AG09309 (cell line): ENCODE measurements around the gene PPHLN1.

Experiments used
- DNase-seq: peaks from one replicate; pipeline ENCODE4 v3.0.0-alpha.2; 2010; ENCODE audit warnings: low read depth
- H3K4me3 ChIP-seq: 2 replicates; pipeline ENCODE4 v1.5.1; 2011; ENCODE audit warnings: mild to moderate bottlenecking, low read depth, low read length, moderate library complexity; ENCODE audit not compliant: control insufficient read depth
- TF ChIP-seq, protein P1 (sequence below): IDR thresholded peaks from 2 replicates; pipeline ENCODE4 v1.5.1; 2011; ENCODE audit warnings: mild to moderate bottlenecking, low read depth, low read length, inconsistent platforms; ENCODE audit not compliant: insufficient read depth, control insufficient read depth; ENCODE audit errors: missing control alignments

Gene PPHLN1

DNA sequence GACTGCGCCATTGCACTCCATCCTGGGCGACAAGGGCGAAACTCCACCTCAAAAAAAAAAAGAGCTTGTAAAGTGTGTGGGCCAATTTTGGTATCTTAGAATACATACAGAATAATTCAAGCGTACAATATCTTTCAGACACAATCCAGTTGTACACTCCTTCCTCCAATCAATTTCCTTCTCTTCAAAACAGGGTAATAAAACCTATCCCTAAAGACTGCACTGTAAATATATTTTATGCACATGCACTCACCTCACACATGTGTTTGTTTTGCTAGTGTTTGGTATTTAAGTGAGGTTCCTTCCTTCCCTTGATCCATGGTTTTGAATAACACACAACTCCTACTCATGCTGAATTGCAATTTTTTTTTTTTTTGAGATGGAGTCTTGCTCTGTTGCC lies 137.7 kb downstream of the PPHLN1 start:
- H3K4me3 ChIP-seq = no peak overlapping the region
- TF ChIP-seq, protein P1, sequence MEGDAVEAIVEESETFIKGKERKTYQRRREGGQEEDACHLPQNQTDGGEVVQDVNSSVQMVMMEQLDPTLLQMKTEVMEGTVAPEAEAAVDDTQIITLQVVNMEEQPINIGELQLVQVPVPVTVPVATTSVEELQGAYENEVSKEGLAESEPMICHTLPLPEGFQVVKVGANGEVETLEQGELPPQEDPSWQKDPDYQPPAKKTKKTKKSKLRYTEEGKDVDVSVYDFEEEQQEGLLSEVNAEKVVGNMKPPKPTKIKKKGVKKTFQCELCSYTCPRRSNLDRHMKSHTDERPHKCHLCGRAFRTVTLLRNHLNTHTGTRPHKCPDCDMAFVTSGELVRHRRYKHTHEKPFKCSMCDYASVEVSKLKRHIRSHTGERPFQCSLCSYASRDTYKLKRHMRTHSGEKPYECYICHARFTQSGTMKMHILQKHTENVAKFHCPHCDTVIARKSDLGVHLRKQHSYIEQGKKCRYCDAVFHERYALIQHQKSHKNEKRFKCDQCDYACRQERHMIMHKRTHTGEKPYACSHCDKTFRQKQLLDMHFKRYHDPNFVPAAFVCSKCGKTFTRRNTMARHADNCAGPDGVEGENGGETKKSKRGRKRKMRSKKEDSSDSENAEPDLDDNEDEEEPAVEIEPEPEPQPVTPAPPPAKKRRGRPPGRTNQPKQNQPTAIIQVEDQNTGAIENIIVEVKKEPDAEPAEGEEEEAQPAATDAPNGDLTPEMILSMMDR = no peak
- no peak for DNase-seq

DNA sequence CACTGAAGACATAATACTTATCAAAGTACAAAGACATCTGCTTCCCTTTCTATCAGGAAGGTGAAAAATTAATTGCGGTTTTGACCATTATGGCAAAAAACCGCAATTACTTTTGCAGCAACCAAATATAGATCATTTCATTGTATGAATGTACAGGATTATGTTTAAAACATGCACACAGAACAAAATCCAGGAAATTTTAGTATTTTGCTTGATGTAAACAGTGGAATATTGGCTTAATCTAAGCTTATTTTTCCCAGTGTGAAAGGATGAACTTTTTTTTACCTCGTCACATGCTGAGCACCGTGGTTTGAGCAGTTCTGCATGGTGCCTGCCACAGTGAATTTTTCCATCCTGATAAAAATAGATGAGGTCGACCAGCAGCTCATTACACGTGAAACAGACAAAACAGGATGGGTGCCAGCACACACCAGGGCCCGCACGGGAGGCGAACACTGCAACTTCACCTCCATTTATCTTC lies 142.4 kb downstream of the PPHLN1 start:
- TF ChIP-seq, protein P1 = no peak
- H3K4me3 ChIP-seq = no peak overlapping the region
- DNase-seq = no peak

DNA sequence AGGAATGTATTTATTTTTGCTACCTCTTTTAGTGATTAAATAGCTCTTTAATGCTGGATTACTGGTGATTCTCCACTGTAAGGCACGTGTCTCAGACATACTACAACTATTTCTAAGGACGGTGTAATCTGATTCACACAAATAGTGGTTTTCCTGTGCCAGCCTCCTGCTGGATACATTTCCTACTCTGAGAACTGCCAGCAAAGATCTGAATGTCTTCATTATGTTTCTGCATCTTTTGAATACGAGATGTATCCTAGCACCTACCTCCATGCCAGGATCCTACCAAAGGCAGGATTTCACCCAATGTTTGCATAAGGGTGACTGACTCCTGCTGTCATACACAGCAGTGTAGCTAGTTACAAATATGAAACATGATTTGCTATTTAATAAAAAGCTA lies 143.0 kb downstream of the PPHLN1 start:
- no peak for DNase-seq
- no peak overlapping the region for H3K4me3 ChIP-seq
- TF ChIP-seq, protein P1 = no peak

DNA sequence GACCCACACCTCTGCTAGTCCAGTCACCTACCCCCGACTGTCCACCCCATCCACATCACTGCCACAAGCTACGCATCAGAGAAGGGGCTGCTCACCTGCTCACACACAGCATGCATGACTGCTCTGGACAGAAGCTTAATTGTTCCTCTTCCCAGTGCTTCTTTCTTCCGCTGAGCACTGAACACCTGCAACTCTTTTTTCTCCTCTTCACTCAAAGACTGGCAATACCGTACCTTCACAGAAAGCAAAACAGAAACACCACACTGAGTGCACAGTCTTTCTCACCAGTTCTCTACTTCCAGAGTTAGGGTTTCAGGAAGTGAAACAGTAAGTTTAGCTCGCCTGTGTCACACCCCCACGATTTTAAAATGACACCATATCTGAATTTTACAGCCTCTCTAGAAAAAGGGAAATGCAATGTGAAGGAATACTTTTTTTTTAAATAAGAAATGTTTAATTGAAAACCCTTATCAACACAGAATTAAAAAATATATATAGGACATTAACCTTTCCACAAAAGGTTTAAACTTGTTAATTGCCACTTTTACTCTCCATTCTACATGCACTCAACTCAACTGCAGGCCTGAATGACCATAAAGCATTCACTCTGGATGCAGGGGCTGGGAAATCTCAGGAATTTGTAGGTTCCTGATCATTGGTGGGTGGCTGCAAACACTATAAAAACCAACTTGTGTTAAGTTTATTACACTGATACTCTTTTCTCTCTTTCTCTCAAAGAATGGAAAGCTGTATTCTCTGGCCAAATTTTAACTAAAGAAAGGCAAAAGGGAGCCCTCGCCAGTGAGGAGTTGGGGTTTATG lies 143.6 kb downstream of the PPHLN1 start:
- no peak overlapping the region for H3K4me3 ChIP-seq
- DNase-seq = no peak
- TF ChIP-seq, protein P1 = no peak

DNA sequence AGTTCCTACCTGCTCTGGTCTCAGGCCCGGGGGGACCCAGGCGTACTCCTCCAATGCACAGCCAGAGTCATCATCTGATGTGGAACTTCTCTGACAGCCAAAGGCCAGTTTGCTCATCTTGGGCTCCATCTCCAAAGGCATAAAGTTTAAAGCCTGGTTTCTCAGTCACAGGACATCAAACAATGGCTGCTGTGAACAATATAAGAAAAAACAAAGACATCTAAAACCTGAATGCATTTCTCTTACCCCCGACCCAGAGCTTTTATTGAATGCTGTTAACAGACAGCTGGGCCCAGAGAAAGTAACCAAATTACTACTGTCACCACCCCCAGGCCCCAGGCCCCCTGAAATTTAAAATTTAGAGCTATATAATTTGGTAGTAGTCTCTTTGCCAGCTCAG lies 146.4 kb downstream of the PPHLN1 start:
- TF ChIP-seq, protein P1 = no peak
- H3K4me3 ChIP-seq = no peak overlapping the region
- no peak for DNase-seq

DNA sequence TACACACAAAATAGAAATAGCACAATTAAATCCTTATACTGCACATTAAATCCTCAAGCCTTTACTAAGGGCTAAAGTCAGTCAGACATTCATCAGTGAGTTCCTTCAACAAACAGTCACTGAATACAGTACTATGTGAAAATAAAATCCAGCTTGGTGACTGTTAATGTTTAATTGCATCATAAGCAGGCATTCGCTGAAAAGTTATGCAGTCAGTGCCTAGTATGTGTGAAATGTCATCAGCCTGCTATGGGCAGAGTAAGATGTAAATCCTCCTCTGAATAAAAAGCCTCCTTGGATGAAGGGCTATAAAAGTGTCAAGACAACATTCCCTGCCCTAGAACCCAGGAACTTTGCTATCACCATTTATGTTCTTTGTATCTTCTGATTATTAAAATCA lies 147.2 kb downstream of the PPHLN1 start:
- peak; percentile 62 for DNase-seq
- H3K4me3 ChIP-seq = no peak overlapping the region
- TF ChIP-seq, protein P1 = no peak
